Body of pancreas (tissue), 4 donors: ENCODE measurements around the gene NBEA. TPM values are rescaled to one million over a fixed set of nuclear protein-coding genes. Genes with fewer than 3 reads are reported as not detected.
"Not testable (repeated sequence)": the region's sequence is repeated elsewhere in the genome, so short reads cannot be mapped to it uniquely, and the experiment has no call there.

Experiments
- ATAC-seq: fragments of 150-250 bp; one replicate; pipeline ENCODE4 v1.9.1; 2016
- DNase-seq, 4 donors: peaks; one replicate each; pipeline ENCODE4 v3.0.0-alpha.2; 2019
- H3K27ac ChIP-seq, 4 donors: fragments of 200-600 bp; sonication (generic); 1 replicate in 3 of 4; 2 replicates in 1 of 4; pipeline versions ENCODE4 v1.5.1 to v1.6.1; 2016 to 2019; ENCODE audit warnings: mild to moderate bottlenecking in 1 of 4, mixed read lengths in 1 of 4, moderate library complexity in 1 of 4
- H3K27me3 ChIP-seq, 2 donors: fragments of 200-600 bp; sonication (generic); one replicate each; pipeline ENCODE4 v1.6.0; 2016; ENCODE audit warnings: mild to moderate bottlenecking in 1 of 2
- H3K36me3 ChIP-seq, 2 donors: fragments of 200-600 bp; sonication (generic); replicated peaks in 1 of 2; 2 replicates each; pipeline ENCODE4 v1.5.1; 2016; ENCODE audit warnings: low read depth in 2 of 2; ENCODE audit not compliant: insufficient read depth in 1 of 2
- H3K4me1 ChIP-seq: fragments of 200-600 bp; sonication (generic); one replicate; pipeline ENCODE4 v1.6.0; 2016
- H3K4me3 ChIP-seq, 2 donors: fragments of 200-600 bp; sonication (generic); 1 replicate in 1 of 2; 2 replicates in 1 of 2; pipeline ENCODE4 v1.5.1; 2016 to 2019
- H3K9me3 ChIP-seq, 3 donors: fragments of 200-600 bp; sonication (generic); 1 replicate in 2 of 3; 2 replicates in 1 of 3; pipeline ENCODE4 v1.5.1; 2016
- CTCF ChIP-seq, 7 experiments: fragments of 450-650 bp in 4 of 7; fragments of 200-600 bp in 3 of 7; sonication (generic) in 3 of 7; IDR thresholded peaks; one replicate each; pipeline ENCODE4 v1.5.1; 2016 to 2019; ENCODE audit warnings: antibody characterized with exemption in 7 of 7
- POLR2A ChIP-seq, 3 donors: fragments of 450-650 bp; IDR thresholded peaks; one replicate each; pipeline ENCODE4 v1.6.1; 2016; ENCODE audit warnings: antibody characterized with exemption in 3 of 3, mild to moderate bottlenecking in 2 of 3
- WGBS, 2 donors: methylation state at CpG; one replicate each; pipeline ENCODE4 v1.1.5; 2017; 5-methylcytosine and 5-hydroxymethylcytosine counted together
- intact Hi-C: fragments of 100-400 bp; cut with DNase I; formaldehyde crosslinking; loops from one replicate; pipeline ENCODE4 v1.15.1; 2023
- total RNA-seq, 2 donors: library from RNA; depleted of rRNA; stranded (reverse); fragments of >200 nt; gene quantifications; one replicate each; pipeline ENCODE4 v1.1.0, GENCODE V29; 2016

NBEA gene
- total RNA-seq, 2 donors from 2014 or later: 9.6 to 19.1 TPM

- Histone ChIP-seq H3K27ac (no peak overlapping the region), H3K4me3 (no peak overlapping the region), H3K4me1 (no peaks in the 10 kb centered on the region), H3K9me3 (no peaks in the 10 kb centered on the region), H3K27me3 (no peaks in the 10 kb centered on the region), H3K36me3 (no peaks in the 10 kb centered on the region)
- ATAC-seq: no peak
- intact Hi-C loops: no loop called here
- no peak for DNase-seq
- no peak for TF ChIP-seq POLR2A (IDR thresholded peaks at IDR 0.05)
- TF ChIP-seq CTCF (IDR thresholded peaks at IDR 0.05): no peak
- 75 to 82% methylated on average over 1 of the region's 1 CpG for WGBS, 2 donors
Observed at GRCh38 chr13:34926508-34926907, 15.6 kb upstream of the NBEA start.

- H3K4me3 ChIP-seq, H3K27ac ChIP-seq, H3K4me1 ChIP-seq, ATAC-seq, intact Hi-C loops, H3K36me3 ChIP-seq, H3K9me3 ChIP-seq, DNase-seq, H3K27me3 ChIP-seq: not testable (repeated sequence)
- 50 to 76% methylated on average over 1 of the region's 1 CpG for WGBS, 2 donors
Observed at GRCh38 chr13:34928676-34929075, 13.4 kb upstream of the NBEA start.

DNA sequence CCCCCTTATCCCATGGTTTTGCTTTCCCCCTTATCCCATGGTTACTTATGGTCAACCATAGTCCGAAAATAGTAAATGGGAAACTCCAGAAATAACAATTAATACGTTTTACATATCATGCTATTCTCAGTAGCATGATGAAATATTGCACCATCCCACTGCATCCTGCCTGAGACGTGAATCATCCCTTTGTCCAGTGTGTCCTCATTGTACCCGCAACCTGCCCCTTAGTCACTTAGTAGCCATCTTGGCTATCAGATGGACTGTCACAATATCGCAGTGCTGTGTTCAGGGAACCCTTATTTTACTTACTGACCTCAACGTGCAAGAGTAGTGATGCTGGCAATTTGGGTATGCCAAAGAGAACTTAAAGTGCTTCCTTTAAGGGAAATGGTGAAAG lies 10.5 kb upstream of the NBEA start:
- intact Hi-C loops: no loop called here
- H3K36me3 ChIP-seq: no peaks in the 10 kb centered on the region
- no peak overlapping the region for H3K4me3 ChIP-seq
- H3K9me3 ChIP-seq: no peaks in the 10 kb centered on the region
- ATAC-seq (no peak), DNase-seq (no peak)
- H3K4me1 ChIP-seq: peaks cover 8% of the 10 kb centered on the region
- no peaks in the 10 kb centered on the region for H3K27me3 ChIP-seq
- TF ChIP-seq POLR2A (IDR thresholded peaks at IDR 0.05): no peak
- no peak for TF ChIP-seq CTCF (IDR thresholded peaks at IDR 0.05)
- 76% methylated on average over 6 of the region's 6 CpGs for WGBS, 2 donors
- H3K27ac ChIP-seq: no peak overlapping the region

- intact Hi-C loops: no loop called here
- no peak overlapping the region for H3K4me3 ChIP-seq
- TF ChIP-seq CTCF (IDR thresholded peaks at IDR 0.05): no peak
- TF ChIP-seq POLR2A (IDR thresholded peaks at IDR 0.05): no peak
- H3K36me3 ChIP-seq: no peaks in the 10 kb centered on the region
- peaks cover 8% of the 10 kb centered on the region for H3K4me1 ChIP-seq
- H3K9me3 ChIP-seq: no peaks in the 10 kb centered on the region
- ATAC-seq (no peak), DNase-seq (no peak)
- no peak overlapping the region for H3K27ac ChIP-seq
- H3K27me3 ChIP-seq: no peaks in the 10 kb centered on the region
Observed at GRCh38 chr13:34933349-34933748, 8.7 kb upstream of the NBEA start.

- H3K27ac ChIP-seq: no peak overlapping the region
- no peak for ATAC-seq
- no peaks in the 10 kb centered on the region for H3K27me3 ChIP-seq
- no peak for DNase-seq
- no peak overlapping the region for H3K4me3 ChIP-seq
- H3K4me1 ChIP-seq: peaks cover 8% of the 10 kb centered on the region
- no peak for TF ChIP-seq POLR2A (IDR thresholded peaks at IDR 0.05)
- TF ChIP-seq CTCF (IDR thresholded peaks at IDR 0.05): no peak
- no peaks in the 10 kb centered on the region for H3K9me3 ChIP-seq
- WGBS, 2 donors: 36 to 47% methylated on average over 2 of the region's 2 CpGs
- intact Hi-C loops: no loop called here
- H3K36me3 ChIP-seq: no peaks in the 10 kb centered on the region
Observed at GRCh38 chr13:34933786-34934185, 8.3 kb upstream of the NBEA start.
